Natural killer cell treated with Interleukin-12 subunit alpha and Interleukin-12 subunit beta and Interleukin-15 and Interleukin-18, amount 100 ng/mL, for 72 hours (primary cell): Measurements from ENCODE around the gene ZNF200. TPM values are rescaled to one million over a fixed set of nuclear protein-coding genes. Genes with fewer than 3 reads are reported as not detected.
"Not testable (repeated sequence)": the region's sequence is repeated elsewhere in the genome, so short reads cannot be mapped to it uniquely, and the experiment has no call there.

Experiments
- ATAC-seq, 2 donors: fragments of 150-1000 bp; cut with Tn5 transposase in 1 of 2; sonication (Bioruptor Pico), chemical (Tn5 transposase) in 1 of 2; 2 replicates each; pipeline ENCODE4 v1.10.0; 2021
- DNase-seq: peaks from one replicate; pipeline ENCODE4 v3.0.0; 2022; ENCODE audit warnings: low spot score
- H3K27ac Mint-ChIP-seq, 2 donors: 1 replicate in 1 of 2; 2 replicates in 1 of 2; pipeline ENCODE4 v1.8.0; 2022; ENCODE audit warnings: mixed read lengths in 2 of 2, mild to moderate bottlenecking in 1 of 2, moderate library complexity in 1 of 2
- H3K27me3 Mint-ChIP-seq, 2 donors: 1 replicate in 1 of 2; 2 replicates in 1 of 2; pipeline ENCODE4 v1.8.0; 2022; ENCODE audit warnings: mixed read lengths in 2 of 2
- H3K36me3 Mint-ChIP-seq: one replicate; pipeline ENCODE4 v1.8.0; 2022; ENCODE audit warnings: mixed read lengths
- H3K4me1 Mint-ChIP-seq, 2 donors: 1 replicate in 1 of 2; 2 replicates in 1 of 2; pipeline ENCODE4 v1.8.0; 2022; ENCODE audit warnings: low read depth in 2 of 2, mixed read lengths in 2 of 2, mild to moderate bottlenecking in 1 of 2
- H3K4me3 Mint-ChIP-seq: one replicate; pipeline ENCODE4 v1.8.0; 2022; ENCODE audit warnings: mixed read lengths
- H3K9me3 Mint-ChIP-seq: 2 replicates; pipeline ENCODE4 v1.8.0; 2022; ENCODE audit warnings: mixed read lengths
- total RNA-seq, 2 donors: library from RNA; stranded (reverse); gene quantifications; one replicate each; pipeline ENCODE4 v1.2.3, GENCODE V29; 2022

ZNF200 gene
- total RNA-seq, 2 donors from 2014 or later, result 16.6 to 18.9 TPM

DNA sequence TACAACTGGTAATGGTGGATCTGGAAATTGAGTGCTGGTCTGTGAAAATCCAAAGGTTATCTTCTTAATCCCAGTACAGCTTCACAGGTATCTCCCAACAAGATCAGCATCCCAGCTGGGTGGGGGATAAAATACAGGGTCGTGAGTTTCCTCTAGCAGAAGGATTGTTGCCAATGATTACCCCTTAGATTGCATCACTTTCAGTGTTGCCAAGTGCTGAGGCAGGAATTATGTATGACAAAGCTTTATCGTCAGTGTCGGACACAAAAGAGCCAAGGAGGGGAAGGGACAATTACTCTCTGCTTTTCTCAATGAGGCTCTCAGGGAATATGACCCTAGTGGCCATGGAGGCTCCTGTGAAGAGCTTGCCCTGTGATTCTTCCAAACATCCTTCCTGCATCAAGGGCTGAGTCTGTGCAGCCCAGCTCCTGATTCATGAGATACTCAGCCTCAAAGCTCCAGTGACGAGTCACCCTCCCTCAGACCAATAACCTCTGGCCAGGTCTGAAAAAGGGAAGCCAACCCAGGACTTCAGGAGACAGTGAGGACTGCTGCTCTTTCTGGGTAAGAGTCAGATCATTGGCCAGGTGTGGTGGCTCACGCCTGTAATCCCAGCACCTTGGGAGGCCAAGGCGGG is 31.9 kb downstream of the ZNF200 start:
- ATAC-seq (no peak), DNase-seq (no peak)
- peaks cover 16% of the 10 kb centered on the region for H3K36me3 Mint-ChIP-seq
- peaks cover 15 to 16% of the 10 kb centered on the region in 2 donors for H3K27me3 Mint-ChIP-seq
- H3K4me3 Mint-ChIP-seq, result no peak overlapping the region
- H3K4me1 Mint-ChIP-seq, result no peaks in the 10 kb centered on the region
- peaks cover 9% of the 10 kb centered on the region for H3K9me3 Mint-ChIP-seq
- no peak overlapping the region for H3K27ac Mint-ChIP-seq

GRCh38 chr16:3198334-3199072 is 36.5 kb downstream of the ZNF200 start:
- no peak overlapping the region for H3K27ac Mint-ChIP-seq
- no peaks in the 10 kb centered on the region for H3K4me1 Mint-ChIP-seq
- DNase-seq (no peak), ATAC-seq (no peak)
- H3K4me3 Mint-ChIP-seq, result no peak overlapping the region
- H3K36me3 Mint-ChIP-seq, result no peaks in the 10 kb centered on the region
- peaks cover 21 to 27% of the 10 kb centered on the region in 2 donors for H3K27me3 Mint-ChIP-seq
- no peaks in the 10 kb centered on the region for H3K9me3 Mint-ChIP-seq

- H3K4me1 Mint-ChIP-seq, H3K36me3 Mint-ChIP-seq, H3K9me3 Mint-ChIP-seq, H3K27ac Mint-ChIP-seq, ATAC-seq, H3K4me3 Mint-ChIP-seq, DNase-seq: not testable (repeated sequence)
- H3K27me3 Mint-ChIP-seq, result peaks cover 21 to 27% of the 10 kb centered on the region in 2 donors
Observed at GRCh38 chr16:3197694-3198333, 37.1 kb downstream of the ZNF200 start.

GRCh38 chr16:3195975-3196374 is 39.0 kb downstream of the ZNF200 start:
- H3K27me3 Mint-ChIP-seq, result peaks cover 28 to 31% of the 10 kb centered on the region in 2 donors
- H3K9me3 Mint-ChIP-seq, result no peaks in the 10 kb centered on the region
- ATAC-seq, result no peak
- H3K36me3 Mint-ChIP-seq, result no peaks in the 10 kb centered on the region
- no peak overlapping the region for H3K27ac Mint-ChIP-seq
- no peak for DNase-seq
- no peak overlapping the region for H3K4me3 Mint-ChIP-seq
- peaks cover 5 to 7% of the 10 kb centered on the region in 2 donors for H3K4me1 Mint-ChIP-seq

- no peaks in the 10 kb centered on the region for H3K36me3 Mint-ChIP-seq
- H3K27ac Mint-ChIP-seq, result no peak overlapping the region
- H3K9me3 Mint-ChIP-seq, result no peaks in the 10 kb centered on the region
- H3K4me3 Mint-ChIP-seq, result no peak overlapping the region
- ATAC-seq, result no peak
- peaks cover 37 to 40% of the 10 kb centered on the region in 2 donors for H3K27me3 Mint-ChIP-seq
- peaks cover 10 to 15% of the 10 kb centered on the region in 2 donors for H3K4me1 Mint-ChIP-seq
- DNase-seq, result no peak
Observed at GRCh38 chr16:3194792-3195191, 40.2 kb downstream of the ZNF200 start.

- Mint-ChIP-seq H3K9me3 (no peaks in the 10 kb centered on the region), H3K4me3 (no peak overlapping the region), H3K27ac (no peak overlapping the region), H3K36me3 (no peaks in the 10 kb centered on the region), H3K4me1 (peaks cover 21 to 26% of the 10 kb centered on the region in 2 donors), H3K27me3 (peaks cover 38 to 47% of the 10 kb centered on the region in 2 donors)
- no peak for DNase-seq
- no peak for ATAC-seq
Observed at GRCh38 chr16:3193221-3194212, 41.4 kb downstream of the ZNF200 start.

GRCh38 chr16:3192476-3193019 is 42.4 kb downstream of the ZNF200 start:
- Mint-ChIP-seq H3K27ac (no peak overlapping the region), H3K27me3 (peaks cover 39 to 49% of the 10 kb centered on the region in 2 donors), H3K4me1 (peaks cover 29 to 34% of the 10 kb centered on the region in 2 donors), H3K4me3 (no peak overlapping the region), H3K9me3 (no peaks in the 10 kb centered on the region), H3K36me3 (peaks cover 5% of the 10 kb centered on the region)
- ATAC-seq (no peak), DNase-seq (no peak)

- peaks cover 42 to 57% of the 10 kb centered on the region in 2 donors for H3K27me3 Mint-ChIP-seq
- ATAC-seq (no peak), DNase-seq (no peak)
- H3K36me3 Mint-ChIP-seq, result peaks cover 5% of the 10 kb centered on the region
- no peaks in the 10 kb centered on the region for H3K9me3 Mint-ChIP-seq
- peak overlapping the region; percentile 31 to 77 for H3K27ac Mint-ChIP-seq
- H3K4me3 Mint-ChIP-seq, result peak overlapping the region; percentile 63
- H3K4me1 Mint-ChIP-seq, result peaks cover 30 to 40% of the 10 kb centered on the region in 2 donors
Observed at GRCh38 chr16:3190949-3191353, 44.0 kb downstream of the ZNF200 start.

GRCh38 chr16:3189869-3190268 is 45.1 kb downstream of the ZNF200 start:
- peaks cover 5% of the 10 kb centered on the region for H3K36me3 Mint-ChIP-seq
- no peak for DNase-seq
- no peak for ATAC-seq
- H3K4me1 Mint-ChIP-seq, result peaks cover 30 to 40% of the 10 kb centered on the region in 2 donors
- H3K27ac Mint-ChIP-seq, result peak overlapping the region; percentile 57 to 77
- peak overlapping the region; percentile 65 for H3K4me3 Mint-ChIP-seq
- H3K9me3 Mint-ChIP-seq, result no peaks in the 10 kb centered on the region
- peaks cover 43 to 64% of the 10 kb centered on the region in 2 donors for H3K27me3 Mint-ChIP-seq

DNA sequence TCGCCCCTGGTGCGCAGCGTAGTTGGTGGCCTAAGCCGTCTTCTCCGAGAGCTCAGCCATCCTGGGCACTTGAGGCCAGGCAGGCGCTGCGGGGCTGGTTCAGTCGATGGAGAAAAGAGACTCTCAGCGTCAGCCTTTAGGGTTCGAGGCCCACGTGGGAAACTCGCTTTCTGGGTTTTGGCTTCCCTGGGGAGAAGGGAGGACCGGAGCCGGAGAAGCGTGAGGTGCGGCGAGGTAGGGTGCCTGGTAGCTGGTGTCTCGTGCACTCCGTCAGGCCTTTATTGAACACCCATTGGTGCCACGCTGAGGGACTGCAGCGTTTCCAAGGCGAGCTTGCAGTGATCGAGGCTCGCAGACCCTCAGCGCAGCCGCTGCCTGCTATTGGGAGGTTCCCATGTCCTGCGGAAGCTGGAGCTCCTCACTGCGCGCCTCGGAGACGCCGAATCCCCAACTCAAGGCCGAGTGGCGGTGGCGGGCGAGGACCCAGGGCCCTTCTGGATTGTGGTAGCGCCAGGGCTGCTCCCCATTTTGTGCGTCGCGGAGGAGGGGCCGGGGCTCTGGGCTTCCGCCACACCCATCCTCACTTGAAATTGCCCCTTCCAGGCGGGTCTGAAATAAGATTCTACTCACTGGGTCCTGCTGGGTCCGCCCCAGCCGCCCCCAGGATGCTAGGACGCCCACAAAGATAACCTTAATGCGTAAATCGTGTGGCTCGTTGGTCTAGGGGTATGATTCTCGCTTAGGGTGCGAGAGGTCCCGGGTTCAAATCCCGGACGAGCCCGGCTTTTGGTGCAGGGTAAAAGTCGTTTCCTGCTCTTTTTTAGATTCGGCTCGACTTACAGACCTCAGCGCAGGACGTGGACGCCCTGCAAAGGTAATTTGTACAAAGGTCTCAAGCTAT is 45.8 kb downstream of the ZNF200 start:
- no peak for DNase-seq
- H3K27ac Mint-ChIP-seq, result peak overlapping the region; percentile 57 to 77
- no peaks in the 10 kb centered on the region for H3K9me3 Mint-ChIP-seq
- H3K36me3 Mint-ChIP-seq, result peaks cover 5% of the 10 kb centered on the region
- peaks cover 32 to 42% of the 10 kb centered on the region in 2 donors for H3K4me1 Mint-ChIP-seq
- ATAC-seq, result peak; percentile 66 to 67
- peaks cover 40 to 61% of the 10 kb centered on the region in 2 donors for H3K27me3 Mint-ChIP-seq
- peak overlapping the region; percentile 65 for H3K4me3 Mint-ChIP-seq

DNA sequence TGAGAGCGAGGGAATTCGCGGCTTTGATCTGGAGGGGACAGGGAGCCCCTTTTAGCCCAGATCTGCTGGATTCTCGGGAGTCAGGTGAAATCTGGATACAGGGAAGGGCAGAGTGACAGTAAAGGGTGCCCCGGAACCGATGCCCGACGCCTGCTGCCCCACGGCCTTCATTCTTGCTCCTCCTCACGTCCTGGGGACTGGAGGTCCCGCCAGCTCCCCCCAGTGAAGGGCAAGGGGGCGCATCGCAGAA is 46.4 kb downstream of the ZNF200 start:
- Mint-ChIP-seq H3K36me3 (peaks cover 5% of the 10 kb centered on the region), H3K27me3 (peaks cover 41 to 61% of the 10 kb centered on the region in 2 donors), H3K27ac (no peak overlapping the region), H3K9me3 (no peaks in the 10 kb centered on the region), H3K4me1 (peaks cover 38 to 48% of the 10 kb centered on the region in 2 donors), H3K4me3 (peak overlapping the region; percentile 65)
- no peak for DNase-seq
- ATAC-seq, result no peak
